ENCODE results near the gene TRIM66. TPM values are rescaled to one million over a fixed set of nuclear protein-coding genes. Genes with fewer than 3 reads are reported as not detected.

The TRIM66 gene
- total and polyA plus RNA-seq, 10 of the 15 experiments (the other 5 are each of a cell fraction or from before 2014, with no cell fraction given), result 1.7 to 14.5 (median 7.4) TPM

- ATAC-seq, result no peak
- Histone ChIP-seq H3K27me3 (replicated peaks in 1 of 2; ENCODE audit: control insufficient read depth in 2 of 2, insufficient read depth in 2 of 2, low read length in 1 of 2) (no peaks in the 10 kb centered on the region), H3K4me2 (ENCODE audit: control insufficient read depth, insufficient read depth) (no peak overlapping the region), H3K27ac (ENCODE audit: control insufficient read depth, insufficient read depth) (no peak overlapping the region), H4K20me1 (ENCODE audit: control insufficient read depth, insufficient read depth) (no peaks in the 10 kb centered on the region), H3K4me3 (no peak overlapping the region), H3K9ac (ENCODE audit: control insufficient read depth, insufficient read depth, low read length) (no peak overlapping the region), H2AFZ (ENCODE audit: control insufficient read depth, low read depth, low read length) (no peak overlapping the region), H3K79me2 (ENCODE audit: control insufficient read depth, insufficient read depth, low read length) (no peaks in the 10 kb centered on the region), H3K36me3 (ENCODE audit: control insufficient read depth in 2 of 2, insufficient read depth in 2 of 2, low read length in 1 of 2) (no peaks in the 10 kb centered on the region), H3K9me3 (replicated peaks; ENCODE audit: control insufficient read depth, insufficient read depth, low read length) (peaks cover 2% of the 10 kb centered on the region), H3K4me1 (ENCODE audit: control insufficient read depth, insufficient read depth, low read length) (no peaks in the 10 kb centered on the region)
- intact Hi-C loops (cut with micrococcal nuclease; ENCODE audit: unreplicated experiment), result no loop called here
- in situ Hi-C loops (cut with MboI), result no loop called here
- RAD21 ChIA-PET (ENCODE audit: unreplicated experiment), result interaction anchor here (1.1 to 1.4 kb wide), 2 partner anchors 13 to 15 kb away, joined by 4 to 5 read pairs; no protein-coding TSS in a partner anchor
- no peak for FAIRE-seq
- CTCF ChIA-PET, result interaction anchor here (1.0 to 1.4 kb wide), 3 partner anchors 9 to 244 kb away, joined by 3 to 4 read pairs (median 4); no protein-coding TSS in a partner anchor
- POLR2A ChIA-PET, result no interaction called here
- 55% methylated on average over 3 of the region's 3 CpGs for WGBS (ENCODE audit: insufficient coverage, insufficient replicate concordance, low lambda C conversion rate, missing lambda C conversion rate)
- BruUV-seq (replicated peaks), result no TSS peak
- no peak for DNase-seq (ENCODE audit: low read depth, low spot score)
- SMC1A ChIA-PET (ENCODE audit: uncharacterized antibody, unreplicated experiment), result interaction anchor here (1.0 to 2.3 kb wide), 3 partner anchors 10 to 43 kb away, joined by 4 to 9 read pairs (median 4); no protein-coding TSS in a partner anchor
- TF ChIP-seq, protein P1, sequence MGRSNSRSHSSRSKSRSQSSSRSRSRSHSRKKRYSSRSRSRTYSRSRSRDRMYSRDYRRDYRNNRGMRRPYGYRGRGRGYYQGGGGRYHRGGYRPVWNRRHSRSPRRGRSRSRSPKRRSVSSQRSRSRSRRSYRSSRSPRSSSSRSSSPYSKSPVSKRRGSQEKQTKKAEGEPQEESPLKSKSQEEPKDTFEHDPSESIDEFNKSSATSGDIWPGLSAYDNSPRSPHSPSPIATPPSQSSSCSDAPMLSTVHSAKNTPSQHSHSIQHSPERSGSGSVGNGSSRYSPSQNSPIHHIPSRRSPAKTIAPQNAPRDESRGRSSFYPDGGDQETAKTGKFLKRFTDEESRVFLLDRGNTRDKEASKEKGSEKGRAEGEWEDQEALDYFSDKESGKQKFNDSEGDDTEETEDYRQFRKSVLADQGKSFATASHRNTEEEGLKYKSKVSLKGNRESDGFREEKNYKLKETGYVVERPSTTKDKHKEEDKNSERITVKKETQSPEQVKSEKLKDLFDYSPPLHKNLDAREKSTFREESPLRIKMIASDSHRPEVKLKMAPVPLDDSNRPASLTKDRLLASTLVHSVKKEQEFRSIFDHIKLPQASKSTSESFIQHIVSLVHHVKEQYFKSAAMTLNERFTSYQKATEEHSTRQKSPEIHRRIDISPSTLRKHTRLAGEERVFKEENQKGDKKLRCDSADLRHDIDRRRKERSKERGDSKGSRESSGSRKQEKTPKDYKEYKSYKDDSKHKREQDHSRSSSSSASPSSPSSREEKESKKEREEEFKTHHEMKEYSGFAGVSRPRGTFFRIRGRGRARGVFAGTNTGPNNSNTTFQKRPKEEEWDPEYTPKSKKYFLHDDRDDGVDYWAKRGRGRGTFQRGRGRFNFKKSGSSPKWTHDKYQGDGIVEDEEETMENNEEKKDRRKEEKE (IDR thresholded peaks at IDR 0.05), result no peak
- TF ChIP-seq ESRRA (IDR thresholded peaks at IDR 0.05; ENCODE audit: low read length) (no peak), NBN (IDR thresholded peaks at IDR 0.05) (no peak), SMAD5 (IDR thresholded peaks at IDR 0.05; ENCODE audit: low read depth) (no peak), NFYA (IDR thresholded peaks at IDR 0.05; ENCODE audit: borderline replicate concordance, low read depth, low read length) (no peak), NFIC (IDR thresholded peaks at IDR 0.05; ENCODE audit: low read depth, low read length) (no peak), EP300 (IDR thresholded peaks at IDR 0.05; ENCODE audit: borderline replicate concordance in 1 of 2, control insufficient read depth in 1 of 2, low read depth in 2 of 2, low read length in 2 of 2) (no peak), RELA (IDR thresholded peaks at IDR 0.05; ENCODE audit: borderline replicate concordance, partially characterized antibody) (no peak), POLR2AphosphoS2 (IDR thresholded peaks at IDR 0.05; ENCODE audit: low read depth, low read length) (no peak)
- TF ChIP-seq, protein P2, sequence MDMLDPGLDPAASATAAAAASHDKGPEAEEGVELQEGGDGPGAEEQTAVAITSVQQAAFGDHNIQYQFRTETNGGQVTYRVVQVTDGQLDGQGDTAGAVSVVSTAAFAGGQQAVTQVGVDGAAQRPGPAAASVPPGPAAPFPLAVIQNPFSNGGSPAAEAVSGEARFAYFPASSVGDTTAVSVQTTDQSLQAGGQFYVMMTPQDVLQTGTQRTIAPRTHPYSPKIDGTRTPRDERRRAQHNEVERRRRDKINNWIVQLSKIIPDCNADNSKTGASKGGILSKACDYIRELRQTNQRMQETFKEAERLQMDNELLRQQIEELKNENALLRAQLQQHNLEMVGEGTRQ (IDR thresholded peaks at IDR 0.05; ENCODE audit: borderline replicate concordance, low read depth, low read length), result no peak
Observed at GRCh38 chr11:8581300-8581699, 101.2 kb downstream of the TRIM66 start.

All from GM12878 (cell line).